Activated CD4-positive, alpha-beta T cell treated with anti-CD3 and anti-CD28 coated beads, Interleukin-2, amount 50 U/mL, for 16 hours (primary cell): Measurements from ENCODE around the gene STX8.

ENCODE experiments used
- DNase-seq: peaks from one replicate; pipeline ENCODE4 v3.0.0-alpha.2; 2020

Gene STX8

DNA sequence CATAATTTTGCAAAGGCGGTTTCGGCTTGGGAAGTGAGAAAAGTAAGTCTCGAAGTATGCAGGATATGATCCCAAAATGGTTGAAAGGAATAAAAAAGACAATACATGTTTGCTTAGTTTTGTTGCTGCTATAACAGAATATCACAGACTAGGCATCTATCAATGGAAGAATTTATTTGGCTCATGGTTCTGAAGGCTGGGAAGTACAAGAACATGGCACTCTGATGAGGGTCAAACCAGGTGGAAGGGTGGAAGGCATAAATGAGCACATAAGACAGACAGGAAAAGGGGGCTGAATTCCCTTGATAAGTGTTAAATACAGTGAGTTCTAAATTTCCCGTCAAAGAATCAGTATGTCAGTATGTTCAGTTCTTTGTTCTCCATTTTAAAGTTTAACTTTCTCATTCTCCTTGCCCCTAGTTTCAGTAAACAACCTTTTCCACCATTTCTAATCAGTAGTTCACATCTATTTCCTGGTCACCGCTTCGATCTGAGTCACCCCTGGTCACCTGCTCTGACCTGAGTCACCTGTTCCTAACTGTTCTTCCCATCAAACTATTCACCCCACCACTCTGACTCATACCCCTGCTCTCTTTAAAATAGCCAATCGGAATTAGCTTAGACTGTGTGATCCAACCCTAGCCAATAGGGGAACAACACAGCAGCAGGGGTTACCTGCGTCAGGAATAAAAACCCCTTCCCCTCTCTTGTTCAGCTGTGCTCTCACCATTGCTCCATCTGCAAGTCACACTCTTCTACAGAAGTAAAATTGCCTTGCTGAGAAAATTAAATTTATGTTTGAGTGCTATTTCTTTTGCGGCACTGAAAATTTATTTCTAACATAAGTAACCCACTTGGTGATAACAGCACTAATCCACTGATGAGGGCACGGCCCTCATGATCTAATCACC lies 240.8 kb downstream of the STX8 start:
- no peak for DNase-seq

DNA sequence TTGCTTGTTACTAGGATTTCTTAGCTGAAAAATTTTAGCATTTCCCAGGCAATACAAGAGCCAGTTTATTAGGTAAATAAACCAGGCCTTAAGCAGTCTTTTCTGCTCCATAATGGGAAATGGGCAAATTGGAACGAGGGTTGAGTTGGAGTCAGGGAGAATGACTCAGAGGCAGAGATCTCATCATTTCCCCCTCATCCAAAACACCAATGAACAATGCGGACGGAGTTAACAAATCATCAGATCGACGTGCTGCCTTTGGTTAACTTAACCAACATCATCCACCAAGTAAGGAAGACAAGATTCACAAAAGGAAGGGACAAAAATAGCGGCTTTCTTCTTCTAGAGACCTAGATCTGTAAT lies 243.5 kb downstream of the STX8 start:
- DNase-seq, result no peak

DNA sequence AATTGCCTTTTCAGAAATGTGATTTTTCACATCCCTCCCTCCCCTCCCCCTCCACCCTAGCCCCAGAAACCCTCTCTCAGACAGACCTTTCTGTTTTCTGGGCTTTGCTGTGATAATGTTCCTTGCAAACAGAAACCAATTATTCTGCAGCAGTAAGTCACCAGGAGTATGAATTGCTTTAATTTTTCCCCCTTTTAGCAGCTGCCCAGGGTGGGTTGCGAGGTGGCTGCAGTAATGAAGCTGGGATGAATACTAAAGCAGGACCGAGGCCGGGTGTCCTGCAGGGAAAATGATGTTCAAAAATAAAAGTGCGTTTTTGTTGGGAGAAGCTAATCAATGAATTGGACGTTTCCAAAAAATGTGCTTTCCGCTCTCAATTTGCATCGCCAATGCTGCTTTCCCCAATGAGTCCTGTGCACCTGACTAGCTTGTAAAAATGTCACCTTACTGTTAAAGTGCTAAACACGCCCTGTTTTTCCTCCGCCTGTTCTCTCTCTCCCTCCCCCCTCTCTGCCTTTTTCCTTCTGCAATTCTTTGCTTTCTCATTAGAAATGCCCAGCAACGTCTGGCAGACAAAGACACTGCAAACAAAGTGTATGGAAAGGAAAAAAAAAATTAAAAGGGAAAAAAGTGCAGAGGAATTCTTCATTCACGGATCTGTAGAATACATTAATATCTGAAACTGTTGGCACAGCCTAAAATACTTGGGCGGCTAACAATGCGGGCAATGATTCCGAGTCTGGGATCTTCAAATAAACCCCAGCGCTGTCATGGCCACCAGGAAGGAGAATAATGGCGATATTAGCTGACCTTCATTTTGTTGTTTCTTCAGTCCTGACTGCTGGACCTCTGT lies 244.1 kb downstream of the STX8 start:
- DNase-seq, result no peak

DNA sequence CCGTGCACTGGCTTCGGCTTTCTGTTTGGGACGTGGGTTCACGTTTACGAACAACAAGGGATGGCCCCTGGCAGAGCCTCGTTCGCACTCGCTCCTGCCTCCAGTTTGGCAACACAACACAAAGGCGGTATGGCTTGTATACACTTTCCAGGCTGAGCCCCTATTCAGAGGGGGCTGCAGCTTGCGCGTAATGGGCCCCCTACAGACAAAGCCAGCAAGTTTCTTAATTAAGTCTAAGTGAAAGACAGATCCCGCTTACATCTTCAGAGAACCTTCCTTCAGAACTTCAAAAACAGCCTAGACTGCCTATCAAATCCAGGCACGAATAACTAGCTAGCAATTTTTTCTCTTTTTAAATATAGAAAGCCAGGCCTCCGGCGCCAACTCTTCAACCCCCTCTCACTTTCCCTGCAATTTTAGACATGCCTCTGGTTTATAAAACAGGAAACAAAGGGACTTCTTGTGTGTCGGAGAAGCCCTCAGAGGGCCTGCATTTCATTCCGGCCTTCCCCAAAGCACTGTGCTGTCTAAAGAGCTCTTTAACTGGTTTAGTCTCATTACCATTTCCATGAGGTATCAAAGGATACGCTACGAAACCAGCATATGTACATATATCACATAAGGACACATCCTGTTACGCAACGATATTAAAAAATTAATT lies 244.9 kb downstream of the STX8 start:
- no peak for DNase-seq

DNA sequence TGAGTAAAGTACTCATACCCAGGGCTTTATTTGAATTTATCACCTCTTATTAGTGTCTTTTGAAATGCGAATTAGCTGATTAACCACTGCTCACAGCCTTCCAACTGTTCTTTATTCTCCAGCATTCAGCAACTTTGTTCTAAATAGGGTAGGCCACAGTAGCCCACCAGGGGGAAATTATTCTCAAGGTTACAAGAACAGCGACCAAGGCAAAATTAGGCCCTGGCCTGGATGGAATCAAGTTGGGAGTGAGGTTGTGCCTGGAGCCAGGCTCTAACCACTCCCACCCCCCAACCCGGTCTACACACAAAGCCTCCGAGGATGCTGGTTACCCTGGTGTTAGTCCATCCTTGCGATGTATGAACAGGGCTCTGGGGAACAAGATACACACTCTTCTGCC lies 245.5 kb downstream of the STX8 start:
- DNase-seq, result no peak

DNA sequence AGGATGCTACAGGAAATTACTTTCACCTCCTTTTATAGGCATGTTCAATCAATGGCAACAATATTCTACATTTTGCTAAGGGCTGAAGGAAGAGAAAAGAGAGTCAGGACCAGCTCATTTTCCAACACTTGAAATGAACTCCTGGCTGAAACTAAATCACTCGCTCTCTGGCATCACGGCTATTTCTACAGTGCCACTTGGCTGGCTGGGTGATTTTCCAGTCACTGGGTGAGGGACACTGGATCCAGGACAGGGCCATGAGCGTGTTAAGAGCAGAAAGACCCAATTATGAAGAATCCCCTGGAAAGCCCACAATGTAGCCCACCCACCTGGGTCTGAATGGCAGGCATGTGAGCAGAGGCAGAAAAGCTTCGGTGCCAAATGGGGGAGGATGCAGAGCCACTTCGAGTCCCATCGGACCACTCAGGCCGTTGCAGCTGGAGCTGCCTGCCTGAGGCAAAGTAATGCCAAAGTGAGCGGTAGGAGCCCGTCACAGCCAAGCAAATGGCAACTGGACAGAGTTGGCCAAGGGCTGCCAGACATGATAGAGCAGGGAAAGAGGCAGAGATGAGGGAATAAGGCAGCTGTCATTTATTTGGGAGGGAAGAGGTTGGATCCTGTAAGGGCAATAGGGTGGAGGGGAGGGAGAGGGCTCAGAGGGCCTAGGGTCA lies 246.2 kb downstream of the STX8 start:
- no peak for DNase-seq

DNA sequence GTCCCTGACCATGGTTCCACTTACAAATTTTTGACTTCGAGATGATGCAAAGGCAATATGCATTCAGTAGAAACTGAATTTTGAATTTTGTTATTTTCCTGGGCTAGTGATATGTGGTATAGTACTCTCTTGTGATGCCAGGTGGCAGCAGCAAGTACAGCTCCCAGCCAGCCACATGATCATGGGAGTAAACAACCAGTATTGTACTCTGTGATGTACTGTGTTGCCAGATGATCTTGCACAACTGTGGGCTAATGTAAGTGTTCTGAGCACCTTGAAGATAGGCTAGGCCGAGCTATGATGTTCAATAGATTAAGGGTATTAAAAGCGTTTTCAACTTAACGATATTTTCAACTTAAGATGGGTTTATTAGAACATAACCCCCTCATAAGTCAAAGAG lies 250.8 kb downstream of the STX8 start:
- DNase-seq, result no peak

DNA sequence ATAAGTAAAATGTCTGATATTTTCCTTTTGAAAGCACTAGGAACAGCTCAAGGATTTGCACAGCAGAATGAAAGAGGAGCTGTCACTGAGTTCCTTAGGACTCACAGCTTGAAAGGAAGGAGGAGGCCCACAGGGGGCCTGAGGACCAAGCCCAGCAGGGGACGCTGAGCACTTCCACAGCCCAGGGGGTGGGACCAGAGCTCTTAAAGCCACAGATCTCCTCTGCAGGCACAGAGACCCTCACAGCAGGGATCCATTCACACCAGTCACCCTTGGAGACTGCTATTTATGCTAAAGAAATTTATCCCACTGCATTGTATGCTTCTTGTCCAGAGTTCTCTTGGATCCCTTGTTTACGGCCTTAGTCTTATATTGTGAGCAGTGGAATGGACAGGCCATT lies 253.3 kb downstream of the STX8 start:
- DNase-seq, result no peak

DNA sequence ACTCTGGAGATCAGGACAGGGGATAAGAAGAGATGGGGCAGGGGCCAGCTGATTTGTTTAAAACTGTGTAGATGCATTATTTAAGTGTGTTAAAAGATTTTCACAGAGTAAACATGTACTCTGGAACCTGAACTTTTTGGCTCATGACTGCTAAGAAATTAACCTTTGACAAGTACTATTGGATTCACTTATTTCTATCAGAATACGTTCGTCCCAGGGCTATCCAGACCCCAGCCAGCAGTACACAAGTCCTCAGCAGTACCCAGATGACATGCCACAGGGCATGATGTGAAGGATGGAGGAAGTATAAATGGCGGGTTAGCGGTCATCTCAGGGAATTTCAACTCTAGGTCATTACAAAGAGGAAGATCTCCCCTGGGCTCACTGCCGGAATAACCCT lies 253.7 kb downstream of the STX8 start:
- DNase-seq, result no peak

DNA sequence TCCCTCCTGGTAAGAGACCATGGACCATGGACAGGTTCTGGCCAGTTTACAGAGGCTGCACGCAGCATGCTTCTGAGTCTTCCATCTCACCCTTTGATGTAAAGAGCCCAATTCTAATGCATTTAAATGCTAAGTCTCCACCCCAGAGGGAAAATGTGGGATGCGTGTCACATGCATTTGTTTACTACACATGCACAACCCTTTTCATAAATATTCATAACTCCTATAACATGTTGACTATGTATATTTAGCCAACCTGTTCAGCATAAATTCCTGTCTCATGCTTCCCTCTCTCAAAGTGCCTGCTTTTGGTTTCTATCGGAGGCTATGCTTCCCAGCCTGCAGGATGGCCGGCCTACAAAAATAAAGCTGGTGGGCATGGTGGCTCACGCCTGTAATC lies 260.3 kb downstream of the STX8 start:
- no peak for DNase-seq

DNA sequence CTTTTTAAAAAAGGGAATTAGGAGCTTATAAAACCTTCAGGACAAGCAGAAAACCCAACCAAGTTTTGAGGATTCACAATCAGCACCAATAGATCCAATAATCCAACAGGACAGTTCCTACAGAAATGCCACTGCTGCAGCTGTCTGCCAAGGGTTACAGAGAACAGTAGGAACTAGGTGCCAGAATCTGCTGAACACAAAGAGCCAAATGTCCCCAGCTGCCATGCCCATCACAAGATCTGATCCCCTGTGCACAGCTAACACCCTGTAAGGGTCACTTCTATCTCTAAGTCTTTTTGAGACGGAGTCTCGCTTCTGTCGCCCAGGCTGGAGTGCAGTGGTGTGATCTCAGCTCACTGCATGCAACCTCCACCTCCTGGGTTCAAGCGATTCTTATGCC lies 262.3 kb downstream of the STX8 start:
- no peak for DNase-seq

DNA sequence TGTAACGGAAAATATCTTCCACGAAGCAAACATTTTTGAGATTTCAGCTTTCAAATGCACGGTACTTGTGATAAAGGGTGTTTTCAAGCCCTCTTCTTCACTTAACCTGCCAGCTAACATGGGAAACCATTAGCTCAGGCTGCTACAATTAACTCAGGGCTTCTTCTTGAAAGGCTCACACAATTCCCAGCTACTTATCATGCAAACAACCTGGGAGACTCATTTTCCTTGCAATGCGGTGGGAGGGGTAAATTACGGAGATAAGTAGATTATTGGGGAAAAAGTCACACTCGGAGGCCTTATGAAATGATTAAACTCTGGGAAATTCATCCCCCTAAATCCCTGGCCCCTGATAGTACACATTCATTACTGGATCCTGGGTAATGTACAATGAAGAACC lies 266.4 kb downstream of the STX8 start:
- DNase-seq, result no peak

DNA sequence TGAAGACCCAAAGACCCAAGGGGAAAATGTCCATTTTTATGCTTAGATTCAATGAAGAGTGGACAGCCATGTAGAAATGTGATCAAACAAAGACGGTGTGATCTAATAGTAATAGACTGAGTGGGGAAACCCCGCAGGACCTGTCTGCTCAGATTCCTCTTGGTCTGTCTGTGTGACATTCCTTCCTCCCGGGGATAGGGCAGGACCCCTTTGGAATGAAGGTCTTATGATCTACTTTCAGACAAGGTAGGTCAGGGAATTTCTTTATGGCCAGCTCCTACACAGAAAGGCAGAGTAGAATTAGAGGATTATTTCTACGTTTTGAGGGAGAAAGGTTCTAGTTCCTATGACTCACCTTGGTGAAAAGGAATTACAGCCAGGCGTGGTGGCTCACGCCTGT lies 267.6 kb downstream of the STX8 start:
- DNase-seq, result no peak

DNA sequence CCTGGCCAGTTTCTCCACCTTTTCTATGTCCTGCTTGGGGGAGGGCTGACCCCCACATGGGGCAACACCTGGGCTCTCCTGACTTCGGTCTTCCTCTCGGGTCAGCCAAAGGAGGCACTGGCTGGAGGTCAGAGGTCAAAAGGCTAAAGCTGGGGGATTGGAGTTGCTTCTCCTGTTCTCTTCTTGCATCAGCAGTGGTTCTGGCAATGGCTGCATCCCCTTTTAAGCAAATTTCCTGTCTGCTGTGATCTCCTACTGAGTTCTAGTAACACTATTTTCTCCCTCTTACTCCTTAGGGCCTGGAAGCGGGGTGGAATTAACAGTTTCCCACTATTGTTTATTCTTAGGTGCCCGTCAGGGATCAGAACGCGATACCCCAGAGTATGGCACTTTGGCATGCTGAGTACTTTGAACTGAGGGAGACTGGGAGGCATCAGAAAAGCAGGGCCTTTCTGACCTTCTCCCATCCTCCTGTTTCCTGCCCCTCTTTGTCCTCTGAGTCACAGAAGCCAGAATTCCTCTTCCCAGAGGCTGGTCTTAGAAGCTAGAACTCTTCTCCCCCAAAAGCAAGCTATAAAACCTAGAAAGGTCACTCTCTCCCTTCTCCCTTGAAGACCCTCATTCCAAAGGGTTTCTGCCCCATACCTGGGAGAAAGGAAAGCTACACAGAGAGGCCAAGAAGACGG lies 268.2 kb downstream of the STX8 start:
- DNase-seq, result no peak

DNA sequence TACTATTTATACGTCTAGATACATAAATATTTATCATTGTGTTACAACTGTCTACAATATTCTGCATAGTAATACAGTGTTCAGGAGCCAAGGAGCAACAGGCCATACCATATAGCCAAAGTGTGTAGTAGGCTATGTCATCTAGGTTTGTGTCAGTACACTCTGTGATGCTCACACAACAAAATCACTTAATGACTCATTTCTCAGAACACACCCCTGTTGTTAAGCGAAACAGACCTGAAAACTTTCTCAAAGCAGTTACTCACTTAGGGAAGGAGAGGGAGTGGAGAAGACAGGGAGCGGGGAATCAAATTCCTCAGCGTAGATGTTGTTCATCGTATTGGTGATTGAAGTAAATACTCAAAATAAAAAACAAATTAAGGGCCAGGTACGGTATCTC lies 269.5 kb downstream of the STX8 start:
- peak; percentile 21 for DNase-seq

DNA sequence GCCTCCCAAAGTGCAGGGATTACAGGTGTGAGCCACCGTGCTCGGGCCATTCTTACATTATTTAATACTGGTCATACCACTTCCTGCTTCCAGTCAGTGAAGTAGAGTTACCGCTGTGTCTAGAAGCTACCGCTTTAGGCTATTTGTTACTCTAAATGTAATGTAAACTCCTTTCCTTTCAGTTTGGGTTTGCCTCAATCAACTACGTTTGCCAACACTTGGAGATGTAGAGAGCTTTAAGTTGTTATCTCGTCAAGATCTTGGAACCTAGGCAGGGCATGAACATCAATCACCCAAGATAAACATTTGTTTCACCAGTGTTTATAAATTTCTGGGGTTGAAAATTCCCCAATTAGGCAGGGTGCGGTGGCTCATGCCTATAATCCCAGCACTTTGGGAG lies 275.9 kb downstream of the STX8 start:
- DNase-seq, result no peak

DNA sequence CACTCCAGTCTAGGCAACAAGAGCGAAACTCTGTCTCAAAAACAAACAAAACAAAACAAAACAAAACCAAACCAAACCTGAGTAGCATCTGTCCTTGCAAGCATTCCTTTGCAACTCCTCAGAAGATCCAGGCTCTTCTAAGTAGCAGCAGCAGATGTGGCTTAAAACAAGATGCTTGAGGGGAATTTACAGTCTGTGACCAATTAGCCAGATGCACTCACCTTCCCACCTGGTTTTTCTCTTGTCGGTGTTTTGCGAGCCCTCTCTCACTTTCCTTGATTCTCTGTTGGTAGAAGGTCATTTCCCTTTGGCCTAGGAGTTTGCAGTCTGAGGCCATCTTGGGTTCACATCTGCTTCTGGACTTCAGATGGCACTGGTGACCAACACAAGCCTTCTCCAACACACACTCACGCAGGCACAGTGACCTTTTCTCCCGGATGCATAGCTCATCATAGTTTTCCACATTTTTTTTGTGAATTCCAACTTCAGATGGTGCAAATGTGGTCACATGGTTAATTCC lies 276.8 kb downstream of the STX8 start:
- DNase-seq, result no peak

DNA sequence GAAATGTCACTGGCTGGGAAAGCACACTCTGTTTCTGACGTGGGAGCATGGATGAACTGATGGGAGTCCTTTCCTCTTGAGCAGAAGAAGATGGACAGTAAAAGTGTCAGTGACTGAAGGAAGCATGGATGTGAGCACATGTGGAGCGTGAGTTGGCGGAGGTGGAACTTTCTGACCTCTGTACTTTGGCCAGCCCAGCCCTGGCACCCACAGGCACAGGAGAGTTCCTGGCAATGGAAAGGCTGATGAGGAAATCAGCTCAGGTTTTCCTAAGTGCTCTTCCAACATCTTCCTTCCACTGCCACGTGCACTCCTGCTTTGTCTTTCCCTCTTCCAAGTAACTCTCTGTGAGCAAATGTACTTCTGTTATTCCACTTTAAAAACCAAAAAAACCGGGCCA lies 277.5 kb downstream of the STX8 start:
- no peak for DNase-seq

DNA sequence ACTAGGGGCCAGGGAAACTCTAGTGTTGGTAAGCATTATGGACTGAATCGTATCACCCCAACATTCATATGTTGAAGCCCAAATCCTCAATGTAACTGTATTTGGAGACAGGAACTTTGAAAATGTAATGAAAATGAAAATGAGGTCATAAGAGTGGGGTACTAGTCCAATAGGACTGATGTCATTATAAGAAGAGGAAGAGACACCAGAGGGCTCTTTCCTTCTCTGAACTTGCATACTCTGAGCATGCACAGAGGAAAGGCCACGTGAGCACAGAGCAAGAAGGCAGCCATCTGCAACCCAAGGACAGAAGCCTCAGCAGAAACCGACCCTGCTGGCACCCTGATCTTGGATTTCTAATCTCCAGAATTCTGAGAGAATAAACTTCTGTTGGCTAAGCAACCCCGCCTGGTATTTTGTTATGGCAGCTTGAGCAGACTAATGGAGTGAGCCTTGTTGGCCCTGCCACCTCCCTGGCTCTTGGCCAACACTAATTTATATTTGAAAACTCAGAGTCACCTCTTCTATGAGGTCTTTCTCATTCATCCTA lies 280.9 kb downstream of the STX8 start:
- DNase-seq, result no peak

DNA sequence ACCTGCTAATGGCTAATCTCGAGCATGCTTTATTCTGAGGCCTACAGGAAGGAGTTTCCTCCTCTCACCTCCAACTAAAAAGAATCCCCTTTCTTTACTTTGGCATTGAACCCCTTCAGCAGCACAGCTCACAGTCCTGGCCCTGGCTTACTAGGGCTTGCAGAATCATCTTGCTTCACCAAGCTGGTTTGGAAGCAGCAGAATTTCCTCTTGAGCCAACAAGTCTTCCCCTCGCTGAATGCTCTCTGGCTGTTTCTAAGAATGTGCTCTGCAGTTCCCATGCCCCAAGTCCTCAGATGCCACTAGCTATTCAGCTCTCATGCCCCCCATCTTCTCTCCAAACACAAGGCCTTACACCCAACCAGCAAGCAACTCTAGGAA lies 283.1 kb downstream of the STX8 start:
- no peak for DNase-seq

DNA sequence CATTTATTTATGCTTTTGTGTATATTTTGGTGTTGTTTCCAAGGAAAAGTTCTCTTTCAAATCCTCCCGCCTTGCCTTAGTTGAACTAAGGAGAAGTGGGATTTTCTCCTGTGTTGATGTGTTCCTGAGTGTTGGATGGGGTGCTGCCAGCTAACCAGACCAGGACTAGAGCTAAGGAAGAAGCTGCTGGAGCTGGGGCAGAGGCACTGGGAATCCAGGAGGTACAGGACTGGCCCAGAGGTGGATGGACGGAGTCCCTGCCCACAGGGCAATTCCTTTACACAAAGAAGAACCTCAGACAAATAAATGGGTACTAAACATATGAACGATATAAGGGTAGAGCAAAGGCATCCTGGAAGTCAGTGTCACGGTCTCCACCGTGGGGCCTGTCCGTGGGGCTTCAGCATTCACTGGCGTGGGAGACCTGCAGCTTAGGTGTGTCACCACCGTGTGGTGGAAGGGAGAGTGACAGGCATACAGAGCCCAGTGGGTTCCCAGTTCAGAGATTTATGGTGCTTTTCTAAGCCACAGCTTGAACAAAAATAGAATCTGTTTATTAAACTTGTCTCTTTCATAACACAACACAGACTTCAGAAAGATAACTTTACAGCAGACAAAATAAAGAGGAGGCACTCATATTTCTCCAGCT lies 283.6 kb downstream of the STX8 start:
- DNase-seq, result peak; percentile 43

DNA sequence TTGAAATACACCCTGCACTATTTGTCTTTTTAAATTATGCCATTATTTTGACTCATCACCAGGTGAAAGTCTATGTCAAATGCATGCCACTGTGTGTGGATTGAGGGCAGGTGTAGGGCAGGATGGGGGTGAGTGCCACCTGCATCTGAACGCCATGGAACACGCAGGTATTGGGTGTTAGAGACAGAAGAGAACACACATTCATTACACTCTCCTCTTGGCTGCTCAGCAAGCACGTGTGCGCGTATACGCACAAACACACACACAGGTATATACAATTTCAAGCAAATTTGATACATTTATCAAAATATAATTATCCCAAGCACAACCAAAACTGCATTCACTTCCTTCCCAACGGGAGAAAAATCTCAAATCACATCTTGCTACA lies 285.4 kb downstream of the STX8 start:
- no peak for DNase-seq
